Measurements from ENCODE around the gene ARL4C.
A peak's percentile ranks its signal among the peaks of the same experiment; 100 is the strongest.

Gene ARL4C

GRCh38 chr2:234512884-234513669, 16.2 kb upstream of the ARL4C start:
- TF ChIP-seq, protein P1, sequence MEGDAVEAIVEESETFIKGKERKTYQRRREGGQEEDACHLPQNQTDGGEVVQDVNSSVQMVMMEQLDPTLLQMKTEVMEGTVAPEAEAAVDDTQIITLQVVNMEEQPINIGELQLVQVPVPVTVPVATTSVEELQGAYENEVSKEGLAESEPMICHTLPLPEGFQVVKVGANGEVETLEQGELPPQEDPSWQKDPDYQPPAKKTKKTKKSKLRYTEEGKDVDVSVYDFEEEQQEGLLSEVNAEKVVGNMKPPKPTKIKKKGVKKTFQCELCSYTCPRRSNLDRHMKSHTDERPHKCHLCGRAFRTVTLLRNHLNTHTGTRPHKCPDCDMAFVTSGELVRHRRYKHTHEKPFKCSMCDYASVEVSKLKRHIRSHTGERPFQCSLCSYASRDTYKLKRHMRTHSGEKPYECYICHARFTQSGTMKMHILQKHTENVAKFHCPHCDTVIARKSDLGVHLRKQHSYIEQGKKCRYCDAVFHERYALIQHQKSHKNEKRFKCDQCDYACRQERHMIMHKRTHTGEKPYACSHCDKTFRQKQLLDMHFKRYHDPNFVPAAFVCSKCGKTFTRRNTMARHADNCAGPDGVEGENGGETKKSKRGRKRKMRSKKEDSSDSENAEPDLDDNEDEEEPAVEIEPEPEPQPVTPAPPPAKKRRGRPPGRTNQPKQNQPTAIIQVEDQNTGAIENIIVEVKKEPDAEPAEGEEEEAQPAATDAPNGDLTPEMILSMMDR (IDR thresholded peaks at IDR 0.05; ENCODE audit: insufficient read depth, low read length, poor library complexity, severe bottlenecking): no peak
- H3K27me3 ChIP-seq (replicated peaks; ENCODE audit: control insufficient read depth, insufficient read depth, low read length): no peaks in the 10 kb centered on the region
- H3K36me3 ChIP-seq (ENCODE audit: control insufficient read depth, insufficient read depth, low read length): no peaks in the 10 kb centered on the region
- H3K4me3 ChIP-seq (replicated peaks; ENCODE audit: low read depth, low read length): no peak overlapping the region
- DNase-seq (ENCODE audit: extremely low read depth, insufficient read length): no peak

DNA sequence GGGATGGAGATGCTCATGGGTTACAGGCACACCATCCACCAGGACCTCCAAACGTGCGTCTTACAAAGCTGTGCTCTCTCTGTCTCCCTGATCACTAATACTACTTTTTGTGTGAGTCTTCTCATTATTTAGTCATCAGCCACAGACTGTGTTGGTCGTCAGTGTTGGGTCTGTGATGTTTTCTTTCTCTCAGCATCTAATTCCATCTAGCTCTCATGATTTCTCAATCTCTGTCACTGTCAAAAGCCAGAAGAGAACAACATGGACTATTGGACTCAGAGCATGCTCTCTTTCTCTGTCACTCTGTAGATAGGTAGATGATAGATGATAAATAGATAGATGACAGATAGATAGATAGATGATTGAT, 6.0 kb upstream of the ARL4C start:
- H3K36me3 ChIP-seq (ENCODE audit: control insufficient read depth, insufficient read depth, low read length): no peaks in the 10 kb centered on the region
- TF ChIP-seq, protein P1 (IDR thresholded peaks at IDR 0.05; ENCODE audit: insufficient read depth, low read length, poor library complexity, severe bottlenecking): no peak
- no peaks in the 10 kb centered on the region for H3K27me3 ChIP-seq (replicated peaks; ENCODE audit: control insufficient read depth, insufficient read depth, low read length)
- DNase-seq (ENCODE audit: extremely low read depth, insufficient read length): no peak
- H3K4me3 ChIP-seq (replicated peaks; ENCODE audit: low read depth, low read length): no peak overlapping the region

GRCh38 chr2:234502285-234502918, 5.5 kb upstream of the ARL4C start:
- DNase-seq (ENCODE audit: extremely low read depth, insufficient read length): no peak
- Histone ChIP-seq H3K36me3 (ENCODE audit: control insufficient read depth, insufficient read depth, low read length) (no peaks in the 10 kb centered on the region), H3K4me3 (replicated peaks; ENCODE audit: low read depth, low read length) (no peak overlapping the region), H3K27me3 (replicated peaks; ENCODE audit: control insufficient read depth, insufficient read depth, low read length) (no peaks in the 10 kb centered on the region)
- TF ChIP-seq, protein P1 (IDR thresholded peaks at IDR 0.05; ENCODE audit: insufficient read depth, low read length, poor library complexity, severe bottlenecking): no peak

DNA sequence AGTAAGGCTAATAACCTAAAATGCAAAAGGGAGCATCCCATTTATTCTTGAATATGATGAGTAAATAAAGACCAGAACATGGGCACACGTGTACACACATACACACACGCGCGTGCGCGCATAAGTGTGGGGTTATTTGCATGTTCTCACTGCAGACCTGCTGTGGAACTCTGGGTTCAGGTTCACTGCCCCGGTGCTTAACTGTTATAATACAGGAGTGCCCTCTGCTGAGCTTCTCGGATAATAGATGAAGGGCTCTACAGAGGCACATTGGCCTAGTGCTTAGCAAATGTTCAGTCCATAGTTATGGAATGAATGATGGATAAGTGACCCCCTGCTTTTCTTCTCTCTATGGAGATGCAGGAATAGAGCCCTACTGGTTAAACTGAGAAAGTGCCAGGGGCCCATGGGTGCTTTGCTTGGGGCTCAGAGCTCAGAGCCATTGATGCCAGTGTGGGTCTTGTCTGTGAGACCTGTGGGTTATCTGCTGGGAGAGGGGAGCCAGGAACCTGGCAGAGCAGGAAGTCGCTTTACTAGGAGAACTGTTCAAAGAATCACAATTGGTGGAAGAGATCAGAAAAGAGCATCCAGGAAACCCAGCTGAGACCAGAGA, 3.6 kb upstream of the ARL4C start:
- Histone ChIP-seq H3K36me3 (ENCODE audit: control insufficient read depth, insufficient read depth, low read length) (no peaks in the 10 kb centered on the region), H3K27me3 (replicated peaks; ENCODE audit: control insufficient read depth, insufficient read depth, low read length) (no peaks in the 10 kb centered on the region), H3K4me3 (replicated peaks; ENCODE audit: low read depth, low read length) (no peak overlapping the region)
- DNase-seq (ENCODE audit: extremely low read depth, insufficient read length): no peak
- TF ChIP-seq, protein P1 (IDR thresholded peaks at IDR 0.05; ENCODE audit: insufficient read depth, low read length, poor library complexity, severe bottlenecking): peak; percentile 72

GRCh38 chr2:234497594-234498235, 834 bp upstream of the ARL4C start:
- TF ChIP-seq, protein P1 (IDR thresholded peaks at IDR 0.05; ENCODE audit: insufficient read depth, low read length, poor library complexity, severe bottlenecking): no peak
- DNase-seq (ENCODE audit: extremely low read depth, insufficient read length): peak; percentile 18
- H3K27me3 ChIP-seq (replicated peaks; ENCODE audit: control insufficient read depth, insufficient read depth, low read length): no peaks in the 10 kb centered on the region
- H3K4me3 ChIP-seq (replicated peaks; ENCODE audit: low read depth, low read length): peak overlapping the region; percentile 53; the same call in 1 of the 2 replicates
- H3K36me3 ChIP-seq (ENCODE audit: control insufficient read depth, insufficient read depth, low read length): no peaks in the 10 kb centered on the region
